GM11168 (cell line): Measurements from ENCODE around the gene THOC7.

ENCODE experiments used
- in situ Hi-C: fragments of 300-500 bp; cut with MboI; formaldehyde crosslinking; loops from one replicate; pipeline ENCODE4 v1.12.0; 2022; ENCODE audit warnings: low sequenced_read_pairs; ENCODE audit not compliant: unreplicated experiment

The THOC7 gene

DNA sequence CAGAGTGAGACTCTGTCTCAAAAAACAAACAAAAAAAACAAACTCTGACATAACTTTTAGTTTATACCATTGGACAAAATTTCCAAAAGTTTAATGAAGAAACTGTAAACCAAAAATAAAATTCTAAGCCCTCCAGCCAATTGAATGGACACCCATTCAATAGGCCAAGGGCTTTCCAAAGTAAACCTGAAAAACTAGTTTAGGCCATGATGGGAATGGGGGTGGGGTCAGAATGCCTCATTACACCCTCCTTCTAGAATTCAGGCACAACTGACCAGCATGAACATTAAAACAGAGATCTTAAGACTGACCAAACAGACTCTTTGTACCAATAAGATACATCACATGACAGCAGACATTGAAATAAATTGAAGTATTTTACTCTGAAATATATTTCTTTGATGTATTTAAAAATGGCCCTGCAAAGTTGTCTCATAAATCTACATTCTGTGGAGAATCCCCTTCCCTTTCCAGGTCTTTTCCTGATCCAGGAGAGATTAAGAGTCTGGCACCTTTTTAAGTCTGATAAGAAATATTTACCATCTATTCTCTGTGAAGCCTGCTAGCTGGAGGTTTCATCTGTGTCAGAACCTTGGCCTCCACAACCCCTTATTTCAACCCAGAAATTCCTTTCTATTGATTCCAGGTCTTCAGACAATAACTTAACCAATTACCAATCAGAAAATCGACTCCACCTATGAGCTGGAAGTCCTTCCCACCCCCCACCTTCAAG lies 15.7 kb downstream of the THOC7 start:
- in situ Hi-C loops: no loop called here

DNA sequence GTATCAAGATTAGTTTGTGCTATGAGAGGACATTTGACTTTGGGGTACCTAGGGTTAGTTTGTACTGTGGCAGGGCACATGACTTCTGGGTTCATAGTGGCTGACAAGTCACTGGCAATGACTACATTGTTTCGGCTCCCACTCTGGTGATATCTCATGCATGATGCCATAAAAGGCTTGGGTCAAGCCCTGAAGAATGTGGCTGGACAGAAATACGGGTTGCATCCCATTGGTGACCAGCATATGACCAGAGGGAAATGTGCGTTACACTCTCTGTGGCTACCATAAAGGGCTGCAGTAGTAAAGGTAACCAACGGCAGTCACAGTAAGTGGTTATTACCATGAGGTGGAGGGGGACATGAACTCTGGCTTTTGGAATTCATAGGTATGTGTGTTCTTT lies 18.4 kb downstream of the THOC7 start:
- in situ Hi-C loops: no loop called here

DNA sequence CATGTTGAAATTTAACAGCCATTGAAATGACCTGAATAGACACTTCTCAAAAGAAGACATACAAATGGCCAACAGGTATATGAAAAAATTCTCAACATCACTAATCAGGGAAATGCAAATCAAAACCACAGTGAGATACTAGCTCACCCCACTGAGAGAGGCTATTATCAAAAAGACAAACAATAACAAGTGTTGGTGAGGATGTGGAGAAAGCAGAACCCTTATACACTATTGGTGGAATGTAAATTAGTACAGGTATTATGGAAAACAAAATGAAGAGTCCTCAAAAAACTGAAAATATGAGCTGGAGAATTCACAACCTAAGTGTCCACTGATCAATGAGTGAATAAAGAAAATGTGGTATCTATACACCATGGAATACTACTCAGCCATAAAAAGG lies 21.5 kb downstream of the THOC7 start:
- in situ Hi-C loops: no loop called here

DNA sequence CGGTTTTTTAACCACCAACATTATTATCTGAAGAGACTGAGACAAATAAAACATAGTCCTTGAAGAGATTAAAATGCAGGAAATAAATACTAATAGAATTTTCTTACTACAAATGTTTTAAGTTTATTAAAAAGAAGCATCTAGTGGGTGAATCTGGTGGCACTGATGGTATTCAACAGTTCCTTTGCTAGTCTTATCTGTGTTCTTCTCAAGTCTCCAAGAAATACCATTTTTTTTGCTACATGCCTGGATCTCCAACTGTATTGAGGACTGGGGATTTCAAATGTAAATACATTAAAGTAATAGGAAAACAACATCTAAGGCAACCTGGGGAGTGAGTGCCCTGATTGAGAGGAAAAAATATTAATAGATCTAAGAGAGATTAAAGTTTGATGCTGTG lies 21.9 kb downstream of the THOC7 start:
- in situ Hi-C loops: no loop called here

DNA sequence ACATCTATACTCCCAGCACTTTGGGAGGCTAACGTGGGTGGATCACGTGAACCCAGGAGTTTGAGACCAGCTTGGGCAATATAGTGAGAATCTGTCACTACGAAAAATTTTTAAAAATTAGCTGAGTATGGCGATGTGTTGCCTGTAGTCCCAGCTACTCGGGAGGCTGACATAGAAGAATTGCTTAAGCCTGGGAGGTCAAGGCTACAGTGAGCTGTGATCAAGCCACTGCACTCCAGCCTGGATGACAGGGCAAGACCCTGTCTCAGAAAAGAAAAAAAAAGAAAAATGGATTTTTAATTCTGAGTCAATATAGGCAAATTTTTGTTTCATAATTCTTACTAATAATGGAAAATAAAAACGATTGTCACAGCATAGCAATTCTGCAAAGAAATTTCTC lies 31.2 kb downstream of the THOC7 start:
- in situ Hi-C loops: no loop called here

DNA sequence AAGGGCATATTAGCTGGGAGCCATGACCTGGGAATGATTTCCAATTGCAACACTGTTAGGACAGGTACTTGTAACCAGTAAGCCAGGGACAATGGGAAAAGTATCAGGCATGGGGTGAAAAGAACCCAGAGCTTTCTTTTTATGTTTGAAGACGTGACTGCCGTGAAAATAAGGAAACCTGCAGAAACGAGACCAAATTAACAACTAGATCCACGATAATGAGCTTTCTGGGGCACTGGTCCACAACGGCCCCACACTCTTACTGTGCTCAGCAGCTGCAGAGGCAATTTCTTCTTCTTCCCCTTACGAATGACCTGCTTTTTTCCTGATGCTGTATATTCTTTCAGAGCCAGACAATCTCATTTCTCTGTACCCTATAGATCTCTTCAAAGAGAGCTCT lies 33.1 kb downstream of the THOC7 start:
- in situ Hi-C loops: no loop called here

DNA sequence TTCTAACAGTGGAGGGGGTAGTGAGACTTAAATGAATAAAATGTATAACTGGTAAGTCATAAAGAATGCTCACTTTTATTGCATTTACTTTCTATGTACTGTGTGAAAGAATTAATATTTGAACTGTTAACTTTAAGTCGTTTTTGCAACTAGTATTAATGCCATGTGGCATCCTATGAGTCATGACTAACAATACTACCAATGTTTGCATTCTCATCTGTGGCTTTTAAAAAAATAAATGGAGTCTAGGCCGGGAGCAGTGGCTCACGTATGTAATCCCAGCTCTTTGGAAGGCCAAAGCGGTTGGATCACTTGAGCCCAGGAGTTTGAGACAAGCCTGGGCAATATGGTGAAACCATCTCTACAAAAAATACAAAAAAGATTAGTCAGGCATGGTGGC lies 39.3 kb downstream of the THOC7 start:
- in situ Hi-C loops: no loop called here

DNA sequence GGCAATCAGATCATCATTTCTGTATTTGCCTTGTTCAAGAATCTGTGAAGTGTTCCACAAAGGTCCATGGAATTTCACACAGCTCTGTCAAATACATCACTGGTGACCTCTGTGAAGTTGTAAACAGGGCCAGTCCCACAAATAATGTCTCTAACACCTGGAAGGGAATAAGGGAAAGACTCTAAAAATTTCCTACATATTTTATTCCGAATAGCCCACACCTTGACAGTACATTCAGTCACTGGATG lies 44.5 kb downstream of the THOC7 start, which contains the start of gene C3orf49:
Gene C3orf49 (plus strand): TSS at position 149 of the 248 bp plus-strand sequence. CDS start 173 bp downstream, outside the sequence.
- in situ Hi-C loops: loop anchor here (5.0 kb wide), 1 partner anchor 467 kb away; no protein-coding TSS in a partner anchor

DNA sequence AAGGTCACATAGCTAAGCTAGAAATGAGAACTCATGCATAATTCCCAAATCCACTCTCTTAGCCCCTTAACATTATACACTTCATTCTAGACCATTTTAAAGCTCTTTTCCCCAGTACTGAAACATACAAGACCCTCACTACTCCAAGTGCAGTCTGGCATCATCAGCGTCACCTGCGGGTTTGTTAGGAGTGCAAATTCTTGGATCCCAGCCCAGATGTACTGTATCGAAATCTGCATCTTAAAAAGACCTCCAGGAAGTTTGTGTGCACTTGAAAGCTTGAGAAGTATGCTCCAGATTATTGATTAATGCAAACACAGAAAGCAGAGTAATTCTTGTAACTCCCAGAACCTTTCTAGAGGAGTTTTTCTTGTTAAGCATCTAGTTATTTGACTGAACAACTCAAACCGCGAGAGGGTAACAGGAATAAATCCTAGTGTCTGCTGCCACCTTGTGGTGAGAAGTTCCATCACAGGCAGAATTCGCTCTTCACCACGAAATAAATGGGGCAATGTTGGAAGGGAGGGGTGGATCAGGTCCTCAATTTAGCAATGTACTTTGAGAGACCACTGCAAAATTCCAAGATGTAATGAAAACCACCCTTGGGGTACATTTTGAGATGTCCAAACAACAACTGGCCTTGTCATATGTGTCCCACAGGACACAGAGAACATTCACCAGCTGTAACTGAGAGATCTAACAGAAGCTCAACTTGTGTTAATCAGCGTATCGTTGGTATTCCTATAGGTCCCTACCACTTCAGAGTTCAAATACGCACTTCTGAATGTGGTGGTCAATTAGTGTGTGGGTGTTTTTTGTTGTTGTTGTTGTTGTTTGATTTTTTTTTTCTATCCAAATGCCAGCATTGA lies 45.1 kb downstream of the THOC7 start:
- in situ Hi-C loops: loop anchor here (5.0 kb wide), 1 partner anchor 466 kb away; no protein-coding TSS in a partner anchor

DNA sequence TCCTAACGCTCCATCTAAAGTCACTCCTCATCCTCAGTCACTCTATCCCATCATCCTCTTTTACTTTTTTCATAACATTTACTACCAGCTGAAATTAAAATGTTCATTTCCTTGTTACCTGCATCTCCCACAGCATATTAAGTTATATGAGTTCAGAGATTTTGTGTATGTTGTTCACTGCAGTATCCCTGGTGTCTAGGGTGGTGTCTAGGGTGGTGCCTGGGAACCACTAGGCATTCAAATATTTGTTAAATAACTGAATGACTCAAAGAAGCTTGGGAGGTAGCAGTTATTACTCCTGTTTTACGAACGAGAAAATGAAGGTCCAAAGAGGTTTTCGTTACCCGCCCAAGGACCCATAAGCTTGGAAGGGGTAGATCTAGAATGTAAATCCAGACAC lies 46.4 kb downstream of the THOC7 start:
- in situ Hi-C loops: loop anchor here (5.0 kb wide), 1 partner anchor 465 kb away; no protein-coding TSS in a partner anchor

DNA sequence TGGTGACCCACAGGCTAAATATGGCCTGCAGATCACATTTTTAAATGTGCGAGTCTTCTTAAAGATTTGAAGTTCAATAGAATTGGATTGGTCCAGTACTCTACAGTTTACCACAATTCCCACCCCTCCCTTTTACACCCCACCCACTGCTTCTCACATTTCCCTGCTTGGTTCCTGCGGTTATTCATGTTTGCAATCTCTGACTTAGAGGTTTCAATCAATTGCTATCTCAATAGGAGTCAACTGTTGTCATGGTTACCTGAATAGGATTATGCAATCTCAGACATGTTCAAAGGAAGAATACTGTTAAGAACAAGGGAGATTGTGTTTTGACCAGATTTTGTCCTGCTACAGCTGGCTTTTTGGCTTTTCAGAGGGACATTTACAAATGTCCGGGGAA lies 49.4 kb downstream of the THOC7 start:
- in situ Hi-C loops: no loop called here

DNA sequence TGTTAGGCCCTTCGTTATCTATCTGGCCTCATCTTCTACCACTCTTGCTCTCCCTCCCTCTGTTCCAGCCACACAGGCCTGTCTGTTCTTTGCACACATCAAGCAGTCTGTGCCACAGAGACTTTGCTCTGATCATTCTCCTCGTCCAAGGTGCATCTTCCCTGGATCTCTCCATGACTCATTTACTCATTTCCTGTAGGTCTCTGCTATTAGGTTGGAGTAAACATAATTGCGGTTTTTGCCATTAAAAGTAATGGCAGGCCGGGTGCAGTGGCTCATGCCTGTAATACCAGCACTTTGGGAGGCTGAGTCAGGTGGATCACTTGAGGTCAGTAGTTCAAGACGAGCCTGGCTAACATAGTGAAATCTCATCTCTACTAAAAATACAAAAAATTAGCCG lies 54.0 kb downstream of the THOC7 start:
- in situ Hi-C loops: no loop called here

DNA sequence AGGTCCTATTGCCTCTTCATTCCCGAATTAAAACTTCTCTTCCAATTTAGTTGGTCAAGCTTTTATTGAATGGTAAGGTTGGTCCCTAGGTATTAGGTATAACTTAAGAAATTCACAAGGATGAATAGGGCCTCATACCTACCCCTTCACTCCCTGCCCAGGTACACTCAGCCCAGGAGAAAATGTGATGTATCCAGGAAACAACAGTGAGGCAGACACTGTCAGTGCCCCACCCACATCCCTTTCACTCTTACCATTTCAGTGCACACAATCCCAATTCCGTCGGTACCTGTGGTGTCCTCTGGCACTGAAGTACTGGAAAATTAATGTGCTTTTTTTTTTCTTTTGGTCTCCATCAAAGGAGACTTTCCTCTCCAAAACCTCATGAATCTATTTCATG lies 55.0 kb downstream of the THOC7 start:
- in situ Hi-C loops: no loop called here

DNA sequence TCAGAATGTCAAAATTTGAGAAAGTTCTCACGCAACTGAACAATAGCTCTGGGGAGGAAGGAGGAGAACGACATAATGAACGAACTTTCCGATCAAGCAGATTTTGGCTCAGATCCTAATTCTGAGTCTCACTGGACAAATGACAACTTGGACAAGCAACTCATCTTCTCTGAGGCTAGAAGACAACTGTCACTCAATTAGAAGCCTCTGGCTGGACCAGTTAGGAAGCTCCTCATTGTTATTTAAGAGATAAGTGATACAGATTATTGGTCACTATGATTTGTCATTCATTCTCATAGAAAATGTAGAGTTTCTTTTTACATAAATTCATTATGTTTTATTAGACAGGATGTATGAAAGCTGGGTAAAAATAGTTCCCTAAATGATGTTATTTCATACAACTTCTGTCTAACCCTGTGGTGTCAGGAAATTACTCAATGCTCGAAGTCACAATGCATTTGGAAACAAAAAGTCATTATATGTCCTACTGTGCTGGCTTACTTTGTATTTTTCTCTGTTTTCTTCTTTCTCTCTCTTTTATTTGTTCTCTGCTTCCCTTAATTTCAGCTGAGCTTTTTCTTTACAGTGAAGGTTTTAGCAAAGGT lies 55.5 kb downstream of the THOC7 start:
- in situ Hi-C loops: no loop called here

DNA sequence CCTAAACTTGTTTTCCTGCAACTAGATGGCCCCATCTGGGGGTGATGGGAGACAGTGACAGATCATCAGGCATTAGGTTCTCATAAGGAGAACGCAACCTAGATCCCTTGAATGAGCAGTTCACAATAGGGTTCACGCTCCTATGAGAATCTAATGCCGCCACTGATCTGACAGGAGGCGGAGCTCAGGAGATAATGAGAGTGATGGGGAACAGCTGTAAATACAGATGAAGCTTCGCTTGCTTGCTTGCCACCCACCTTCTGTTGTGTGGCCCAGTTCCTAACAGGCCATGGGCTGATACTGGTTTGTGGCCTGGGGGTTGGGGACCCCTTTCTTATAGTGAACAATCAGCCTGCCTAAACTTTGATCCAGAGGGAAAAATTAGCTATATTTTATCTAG lies 59.7 kb downstream of the THOC7 start:
- in situ Hi-C loops: no loop called here

DNA sequence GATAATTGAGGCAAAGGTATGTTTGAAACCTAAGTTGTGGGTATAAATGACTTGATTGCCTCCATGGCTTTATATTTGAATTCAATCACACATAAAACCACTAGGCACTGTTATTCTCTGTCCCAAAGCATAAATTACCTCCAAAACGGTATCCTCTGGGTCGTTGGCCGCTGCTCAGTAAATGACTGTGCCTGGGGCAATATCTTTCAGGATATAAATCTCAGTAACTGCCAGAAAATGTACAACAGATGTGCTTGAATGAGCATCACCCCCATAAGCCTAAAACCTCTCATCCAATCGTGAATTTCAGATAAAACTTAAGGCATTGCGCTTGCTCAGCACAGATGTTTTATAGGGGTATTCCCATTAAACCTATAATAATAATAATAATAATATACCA lies 63.5 kb downstream of the THOC7 start:
- in situ Hi-C loops: no loop called here

DNA sequence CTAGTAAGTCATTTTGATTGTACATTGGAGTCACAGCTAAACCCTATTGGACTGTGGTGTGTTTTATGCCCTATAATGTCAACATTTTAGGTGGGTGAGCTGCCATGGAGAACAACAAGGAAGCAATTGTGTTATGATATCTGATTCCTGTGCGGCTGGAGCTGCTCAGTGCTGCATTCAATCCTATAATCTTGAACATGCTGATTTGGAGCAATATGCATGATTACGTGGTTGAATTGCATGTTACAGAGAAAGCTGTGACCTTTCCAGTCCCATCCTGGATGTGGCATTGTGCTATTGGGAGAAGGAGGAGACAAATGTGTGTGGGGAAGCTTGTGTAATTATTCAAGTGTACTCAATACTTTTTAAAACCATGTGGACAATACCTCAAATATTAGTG lies 64.7 kb downstream of the THOC7 start:
- in situ Hi-C loops: no loop called here

DNA sequence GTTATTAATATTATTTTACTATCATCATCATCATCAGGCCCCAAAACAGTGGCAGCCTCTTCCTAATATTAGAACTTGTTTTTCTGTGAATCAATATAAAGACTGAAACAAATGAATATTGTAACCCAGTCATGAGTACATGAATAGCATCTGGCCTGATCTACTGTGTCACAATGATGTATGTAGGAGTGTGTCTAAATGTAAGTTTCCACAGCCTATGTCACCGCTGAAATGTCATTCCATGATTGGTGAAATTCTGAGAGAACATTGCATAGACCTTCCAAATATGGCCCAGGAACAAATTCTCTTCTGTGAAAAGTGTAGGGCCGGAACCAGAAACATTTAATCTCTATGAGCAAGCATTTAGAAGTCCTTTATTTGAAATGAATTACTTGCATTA lies 65.1 kb downstream of the THOC7 start:
- in situ Hi-C loops: no loop called here

DNA sequence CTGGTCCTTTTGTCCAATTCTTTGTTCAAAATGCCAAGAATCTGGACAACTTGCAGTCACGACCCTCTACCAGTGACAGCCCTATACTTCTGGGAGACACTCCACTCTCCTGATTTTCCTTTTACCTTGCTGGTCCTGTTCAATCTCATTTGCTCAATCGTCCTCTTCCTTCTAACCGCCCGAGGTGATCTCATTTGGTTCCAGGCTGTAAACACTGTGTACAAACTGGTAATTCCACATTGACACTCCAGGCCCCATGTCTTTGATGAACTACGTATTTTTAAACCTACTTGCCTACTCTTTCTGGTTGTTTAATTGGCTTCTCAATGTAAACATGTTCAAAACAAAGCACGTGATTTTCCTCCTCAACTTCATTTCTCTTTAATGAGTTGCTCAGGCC lies 68.2 kb downstream of the THOC7 start:
- in situ Hi-C loops: no loop called here

DNA sequence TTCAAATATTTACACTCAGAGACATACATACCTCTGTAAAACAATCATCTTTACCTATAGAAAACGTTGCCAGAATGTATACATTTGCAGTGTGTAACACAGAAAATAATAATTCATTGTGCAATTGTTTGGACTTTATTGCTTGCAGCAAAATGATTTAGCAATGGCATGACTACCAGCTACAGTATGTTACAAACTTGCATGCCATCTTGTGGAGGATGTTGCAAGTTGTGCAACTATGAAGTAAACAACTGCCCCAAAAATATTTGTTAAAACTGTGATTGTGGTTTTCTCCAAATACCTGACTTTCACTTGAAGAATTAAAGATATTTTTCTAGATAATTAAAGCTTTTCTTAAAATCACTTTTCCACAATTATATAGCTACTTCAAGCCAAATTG lies 71.6 kb downstream of the THOC7 start:
- in situ Hi-C loops: no loop called here
